Left ventricle myocardium superior (tissue), 1 donor: ENCODE data around the gene LARGE1. TPM values are rescaled to one million over a fixed set of nuclear protein-coding genes. Genes with fewer than 3 reads are reported as not detected.

Source experiments
- ATAC-seq: fragments of 200-7000 bp; cut with Tn5 transposase; one replicate; pipeline ENCODE4 v1.9.1; 2020; ENCODE audit warnings: mild to moderate bottlenecking, moderate library complexity
- DNase-seq: peaks from one replicate; pipeline ENCODE4 v3.0.0-alpha.2; 2020
- intact Hi-C: fragments of 100-400 bp; cut with micrococcal nuclease; formaldehyde crosslinking; loops from one replicate; pipeline ENCODE4 v1.11.0; 2022
- long read RNA-seq: library from polyadenylated mRNA; unstranded; transcript quantifications from one replicate; pipeline ENCODE4 v2.0.0, GENCODE V29; 2021
- total RNA-seq: library from RNA; stranded (reverse); fragmentation: NEBNext Ultra II Directional; extraction: Animal tissue kit (Norgen Biotek cat#: 25700); gene quantifications from one replicate; pipeline ENCODE4 v1.2.1, GENCODE V29; 2021
- donor health status: DM: no; HTN: yes; CAD: no; lungs with severe emphysema.

Gene LARGE1
- 147 TPM for total RNA-seq
- long read RNA-seq, full-length matches to known transcripts: 21 of 157 reads
- long read RNA-seq, partial matches to known transcripts: 113 of 157 reads
- long read RNA-seq, other reads (novel, unspliced or antisense): 23 of 157 reads

DNA sequence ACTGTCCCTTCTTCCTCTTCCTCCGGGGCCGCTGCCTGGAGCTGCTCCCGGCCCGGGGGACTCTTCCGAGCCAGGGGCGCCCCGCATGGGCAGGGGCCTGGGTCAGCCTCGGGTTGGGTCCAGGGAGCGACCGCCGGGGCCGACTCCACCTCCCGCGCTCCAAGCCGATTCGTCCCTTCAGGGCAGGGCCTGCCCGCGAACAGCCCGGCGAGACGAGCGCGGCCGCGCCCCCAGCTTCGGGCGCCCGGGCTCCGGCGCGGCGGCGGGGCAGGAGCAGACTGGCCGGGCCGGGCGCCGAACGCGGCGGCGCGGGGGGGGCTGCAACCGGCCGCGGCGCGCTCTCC is at the start of gene LARGE1:
TSS of gene LARGE1 (minus strand) at position 280 of the 344 bp plus-strand sequence.
- DNase-seq: peak; percentile 65
- intact Hi-C loops: no loop called here
- ATAC-seq: peak; percentile 1

DNA sequence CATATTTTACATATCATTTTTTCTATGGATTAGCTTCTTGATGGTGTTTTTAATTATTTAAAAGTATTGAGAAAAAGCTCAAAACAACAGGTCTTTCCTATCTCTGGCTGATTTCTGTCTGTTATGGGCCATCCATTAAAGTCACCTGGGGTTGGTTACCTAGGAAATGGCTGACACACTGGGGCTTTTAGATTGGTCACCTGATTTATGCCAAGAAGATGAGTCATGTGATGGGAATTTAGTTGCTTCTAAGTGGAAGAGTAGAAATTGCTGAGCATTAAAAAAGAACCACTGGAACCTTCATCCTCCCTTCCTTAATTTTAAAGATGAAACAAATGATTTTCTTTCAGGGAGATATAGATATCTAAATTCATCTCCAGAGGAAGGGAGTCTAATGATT is 48.8 kb upstream of the LARGE1 start:
- intact Hi-C loops: no loop called here
- no peak for ATAC-seq

GRCh38 chr22:33964121-33964520 is 43.8 kb upstream of the LARGE1 start:
- intact Hi-C loops: no loop called here
- ATAC-seq (no peak), DNase-seq (no peak)

More for the DNA sequence above, 48.8 kb upstream of the LARGE1 start:
- no peak for DNase-seq

DNA sequence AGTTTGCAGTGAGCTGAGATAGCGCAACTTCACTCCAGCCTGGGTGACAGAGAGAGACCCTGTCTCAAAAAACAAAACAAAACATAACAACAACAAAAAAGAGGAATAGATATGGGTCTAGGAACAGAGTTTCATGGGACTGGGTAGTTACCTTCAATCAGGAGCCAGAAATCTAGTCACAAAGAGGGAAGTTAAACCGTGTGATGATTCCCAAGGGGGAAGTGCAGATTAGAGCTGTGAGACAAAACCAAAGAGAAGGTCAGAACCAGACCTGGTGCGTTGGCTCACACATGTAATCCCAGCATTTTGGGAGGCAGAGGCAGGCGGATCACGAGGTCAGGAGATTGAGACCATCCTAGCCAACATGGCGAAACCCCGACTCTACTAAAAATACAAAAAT is 42.1 kb upstream of the LARGE1 start:
- DNase-seq (no peak), ATAC-seq (no peak)
- intact Hi-C loops: no loop called here

- no peak for ATAC-seq
- intact Hi-C loops: no loop called here
- no peak for DNase-seq
Measured at GRCh38 chr22:33958741-33959140, 38.5 kb upstream of the LARGE1 start.

- ATAC-seq (no peak), DNase-seq (no peak)
- intact Hi-C loops: no loop called here
Measured at GRCh38 chr22:33957086-33957485, 36.8 kb upstream of the LARGE1 start.

DNA sequence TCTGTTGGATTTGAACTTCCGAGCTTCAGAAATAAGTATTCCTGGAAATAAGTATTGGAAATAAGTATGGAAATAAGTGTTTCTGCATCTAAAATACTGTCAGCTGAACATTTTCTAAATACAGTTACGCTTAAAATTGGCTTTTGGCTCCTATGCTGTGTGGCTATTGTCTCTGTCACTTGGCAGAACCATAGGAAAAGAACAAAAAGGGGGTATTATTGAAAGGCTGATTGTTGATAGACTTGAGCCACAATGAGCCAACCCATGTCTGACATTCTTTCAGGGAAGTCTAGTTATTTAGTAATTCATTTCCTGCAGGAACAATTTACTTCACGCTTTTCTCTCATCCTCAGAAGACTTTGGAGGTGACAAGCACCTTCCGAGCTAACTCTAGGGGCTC is 32.5 kb upstream of the LARGE1 start:
- intact Hi-C loops: no loop called here
- ATAC-seq (no peak), DNase-seq (no peak)

DNA sequence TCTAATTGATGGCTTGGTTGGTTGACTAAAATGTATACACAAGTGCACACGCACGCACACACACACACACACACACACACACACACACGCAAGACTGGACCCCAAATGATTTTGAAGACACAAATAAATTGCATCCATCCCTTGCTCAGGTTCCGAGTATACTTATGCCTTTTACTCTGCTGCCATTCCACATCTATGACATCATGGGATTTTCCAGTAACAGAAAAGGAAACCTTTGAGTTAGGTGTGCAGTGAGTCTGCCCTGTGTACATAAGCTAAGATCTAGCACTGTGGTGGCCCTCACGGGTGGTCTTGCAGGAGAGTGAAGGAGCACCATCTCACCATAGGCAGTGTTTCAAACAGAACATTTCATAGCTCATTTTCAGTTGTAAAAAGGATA is 20.5 kb upstream of the LARGE1 start:
- ATAC-seq (no peak), DNase-seq (no peak)
- intact Hi-C loops: no loop called here

- DNase-seq: no peak
- no peak for ATAC-seq
- intact Hi-C loops: no loop called here
Measured at GRCh38 chr22:33932997-33933396, 12.7 kb upstream of the LARGE1 start.

DNA sequence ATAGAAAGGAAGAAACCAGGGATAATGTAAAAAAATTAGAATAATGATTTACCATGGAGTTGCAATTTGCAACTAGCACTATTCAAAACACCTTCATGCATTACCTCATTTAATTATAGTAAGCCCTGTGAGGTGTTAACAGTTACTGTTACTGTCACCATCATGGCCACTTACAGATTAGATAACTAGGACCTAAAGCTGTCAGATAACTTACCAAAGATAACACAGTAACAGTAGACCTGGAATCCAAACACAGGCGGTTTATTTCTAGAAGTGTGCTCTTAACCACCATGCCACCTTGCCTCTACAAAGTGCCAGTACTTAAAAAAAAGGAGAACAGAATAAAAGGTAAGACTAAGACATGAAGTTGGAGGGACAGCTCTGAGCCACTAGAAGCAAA is 11.1 kb upstream of the LARGE1 start:
- peak; percentile 91 for ATAC-seq
- intact Hi-C loops: no loop called here

DNA sequence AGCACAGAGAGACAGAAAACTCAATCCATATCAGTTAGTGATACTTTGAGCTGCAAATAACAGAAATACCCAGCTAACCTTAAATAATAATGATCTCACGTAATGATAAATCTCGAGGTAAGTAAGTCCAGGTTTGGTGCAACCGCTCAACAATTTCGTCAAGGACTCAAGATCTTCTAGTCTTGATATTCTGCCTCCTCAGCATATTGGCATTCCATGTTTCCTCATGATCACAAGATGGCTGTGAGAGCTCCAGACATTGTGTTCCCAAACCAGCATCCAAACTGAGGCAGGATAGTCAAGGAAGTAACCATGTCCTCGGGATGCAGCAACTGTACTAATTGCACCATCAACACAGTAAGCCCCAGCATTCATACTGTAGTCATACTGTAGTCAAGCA is 7.5 kb upstream of the LARGE1 start:
- ATAC-seq: no peak
- intact Hi-C loops: no loop called here
- DNase-seq: no peak

More for the DNA sequence above, 11.1 kb upstream of the LARGE1 start:
- no peak for DNase-seq

DNA sequence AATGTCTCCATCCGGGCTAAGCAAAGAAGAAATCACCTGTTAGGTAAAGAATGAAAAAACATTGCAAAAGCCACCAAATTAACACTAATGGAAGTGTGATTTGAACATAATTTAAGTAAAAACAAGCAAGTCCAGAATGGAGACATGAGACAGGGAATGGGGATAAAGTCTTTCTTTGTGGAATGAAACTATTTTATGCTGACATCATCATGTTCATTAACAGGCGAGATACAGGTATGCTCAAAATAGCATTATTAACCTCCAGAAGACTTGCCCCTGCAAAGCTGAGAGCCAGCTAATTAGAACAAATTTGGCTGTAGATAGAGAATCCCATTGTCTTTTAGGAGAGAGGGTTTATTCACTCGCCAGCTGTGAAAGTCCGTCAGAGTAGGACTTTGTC is 4.9 kb upstream of the LARGE1 start:
- DNase-seq (no peak), ATAC-seq (no peak)
- intact Hi-C loops: no loop called here

DNA sequence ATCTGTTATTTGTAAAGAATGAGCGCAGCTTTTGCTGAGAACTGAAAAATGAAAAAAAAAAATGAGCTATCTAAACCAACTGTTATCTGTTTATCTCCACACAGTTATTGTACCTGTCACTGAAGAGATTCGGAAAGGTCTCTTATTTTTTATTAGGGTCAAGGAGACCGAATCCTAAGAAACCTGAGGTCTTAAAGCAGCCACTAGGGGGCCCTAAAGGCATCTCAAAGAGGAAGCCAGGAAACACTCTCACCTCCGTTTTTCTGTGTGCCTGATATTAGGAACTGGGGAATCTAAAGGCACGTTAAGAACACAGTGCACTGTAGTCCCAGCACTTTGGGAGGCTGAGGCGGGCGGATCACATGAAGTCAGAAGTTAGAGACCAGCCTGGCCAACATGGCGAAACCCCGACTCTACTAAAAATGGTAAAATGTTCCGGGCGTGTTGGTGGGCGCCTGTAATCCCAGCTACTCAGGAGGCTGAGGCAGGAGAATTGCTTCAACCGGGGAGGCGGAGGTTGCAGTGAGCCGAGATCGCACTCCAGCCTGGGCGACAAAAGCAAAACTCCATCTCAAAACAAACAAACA is 3.5 kb upstream of the LARGE1 start:
- no peak for ATAC-seq
- DNase-seq: no peak
- intact Hi-C loops: no loop called here

- intact Hi-C loops: no loop called here
- ATAC-seq: no peak
Measured at GRCh38 chr22:33923033-33923432, 2.8 kb upstream of the LARGE1 start.

DNA sequence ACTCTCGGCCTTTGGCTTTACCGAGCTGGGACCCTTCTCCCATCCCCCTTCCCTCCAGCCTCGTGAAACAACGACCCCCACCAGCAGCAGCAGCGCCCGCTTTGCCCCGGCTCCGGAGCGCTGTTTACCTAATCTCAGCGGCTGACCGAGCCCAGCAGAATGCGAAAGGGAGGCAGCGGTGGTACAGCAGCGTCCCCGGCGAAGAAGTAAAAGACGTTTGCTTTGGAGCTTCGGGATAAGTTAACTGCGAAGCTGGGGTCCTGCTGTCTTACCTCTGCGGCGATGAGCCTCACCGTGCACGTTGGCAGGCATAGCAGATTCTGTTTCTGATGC is 2.0 kb upstream of the LARGE1 start:
- intact Hi-C loops: no loop called here
- ATAC-seq (peak; percentile 3), DNase-seq (peak; percentile 45)

More at GRCh38 chr22:33923033-33923432, 2.8 kb upstream of the LARGE1 start:
- no peak for DNase-seq

DNA sequence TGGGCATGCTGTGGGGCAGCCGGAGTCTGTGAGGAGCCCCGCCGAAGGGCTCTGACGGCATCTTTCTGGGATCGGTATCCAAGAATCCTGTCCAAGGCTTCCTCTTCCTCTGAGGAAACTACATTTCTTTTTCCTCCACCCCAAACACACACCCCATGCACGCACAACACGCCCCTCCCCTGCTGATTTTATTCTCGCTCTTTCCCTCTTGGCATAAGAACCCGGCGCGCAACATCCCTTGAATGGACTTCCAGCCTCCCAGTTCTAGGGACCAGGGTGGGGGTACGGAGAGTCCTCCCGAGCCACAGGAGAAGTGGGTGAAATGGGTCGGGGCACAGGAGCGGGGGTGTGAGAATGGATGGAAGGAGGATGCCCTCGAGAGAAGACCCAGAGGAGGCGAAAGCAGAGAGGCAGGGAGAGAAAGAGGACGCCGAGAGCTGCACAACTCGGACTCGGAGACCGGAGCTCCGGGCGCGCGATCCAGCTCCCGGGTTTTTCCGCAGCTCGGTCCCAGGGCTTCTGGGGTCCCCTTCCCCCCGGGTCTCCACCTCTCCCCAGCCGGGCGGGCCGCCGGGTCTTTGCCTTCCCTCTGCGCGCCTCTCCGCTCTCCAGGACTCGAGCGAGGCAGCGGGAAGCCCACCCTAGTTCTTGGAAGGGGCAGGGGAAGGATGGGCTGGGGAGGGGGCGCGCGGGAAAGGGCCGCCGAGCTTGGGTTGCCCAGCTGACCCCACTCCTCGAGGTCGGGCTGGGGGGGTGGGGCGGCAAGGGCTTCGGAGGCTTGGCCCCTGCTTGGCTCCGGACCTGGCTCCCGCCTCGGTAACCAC is 1.5 kb upstream of the LARGE1 start:
- intact Hi-C loops: no loop called here
- DNase-seq: peak; percentile 80

DNA sequence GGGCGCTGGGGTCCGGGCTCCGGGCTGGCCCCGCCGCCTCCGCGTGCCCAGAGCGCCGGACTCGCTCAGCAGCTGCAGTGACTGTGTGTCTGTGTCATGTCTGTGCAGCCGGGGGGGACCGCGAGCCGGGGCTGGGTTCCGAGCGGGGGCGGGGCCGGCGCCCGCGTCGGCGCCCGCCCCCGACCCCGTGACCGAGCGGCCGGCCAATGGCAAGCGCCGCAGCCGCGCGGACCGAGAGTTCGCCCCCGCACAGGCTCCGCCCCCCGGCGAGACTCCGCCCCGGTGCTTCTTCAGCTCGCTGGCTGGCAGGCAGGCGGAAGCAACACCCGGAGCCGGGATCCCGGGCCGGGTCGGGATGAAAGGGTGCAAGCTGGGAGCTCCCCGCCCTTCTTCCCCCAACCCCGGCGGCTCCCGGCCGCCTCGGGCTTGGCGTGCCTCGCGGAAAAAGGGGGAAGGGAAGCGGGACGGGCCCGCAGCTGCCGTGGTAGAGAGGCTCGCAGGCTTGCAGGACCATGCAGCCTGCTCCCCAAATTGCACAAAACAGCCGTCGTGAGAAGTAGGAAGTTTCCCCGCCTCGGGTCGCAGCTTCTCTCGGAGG is 750 bp upstream of the LARGE1 start:
- intact Hi-C loops: no loop called here
- ATAC-seq: peak; percentile 91
- DNase-seq: peak; percentile 100

More for the DNA sequence above, 1.5 kb upstream of the LARGE1 start:
- ATAC-seq: peak; percentile 59

DNA sequence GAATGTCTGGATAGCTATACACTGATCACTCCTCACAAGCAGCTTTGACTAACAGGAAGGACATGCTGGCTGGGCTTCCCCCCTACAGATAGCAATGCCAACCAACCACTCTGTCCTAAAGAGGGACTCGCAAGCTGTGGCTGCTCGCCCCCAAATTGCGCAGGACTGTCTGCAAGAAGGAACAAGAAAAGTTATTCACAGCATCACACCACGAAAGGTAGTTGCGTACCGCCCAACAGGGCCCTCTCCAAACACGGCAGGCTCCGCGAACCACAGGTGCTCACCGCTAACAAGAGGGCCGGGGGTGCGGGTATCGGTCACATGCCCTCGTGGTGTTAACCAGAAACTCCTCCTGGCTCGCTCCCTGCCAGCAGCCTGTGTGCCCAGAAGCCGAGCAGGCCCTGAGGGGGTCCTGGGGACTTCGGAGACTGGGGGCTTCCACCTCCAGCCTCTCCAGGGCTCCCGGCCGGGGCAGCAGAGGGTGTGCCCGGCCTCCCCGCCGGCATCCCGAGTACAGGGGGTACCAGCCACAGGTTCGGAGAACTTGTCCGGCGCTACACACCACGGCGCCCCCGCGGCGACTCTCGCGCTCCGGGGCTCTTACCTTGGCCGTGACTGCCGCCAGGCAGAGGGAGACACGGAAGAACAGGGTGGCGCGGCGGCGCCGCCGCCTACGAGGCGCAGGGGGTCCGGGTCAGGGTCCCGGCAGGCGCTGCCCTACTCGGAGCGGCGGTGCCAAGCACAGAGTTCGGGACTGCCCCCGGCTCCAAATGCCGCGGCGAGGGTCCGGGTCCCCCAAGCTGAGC is 682 bp downstream of the LARGE1 start:
- intact Hi-C loops: no loop called here
- DNase-seq (peak; percentile 59), ATAC-seq (peak; percentile 3)

- ATAC-seq: no peak
- intact Hi-C loops: no loop called here
- DNase-seq: no peak
Measured at GRCh38 chr22:33918676-33919365, 1.5 kb downstream of the LARGE1 start.
